HG02973 (cell line): ENCODE measurements around the gene SYT13.

Experiments used
- ATAC-seq: cut with Tn5 transposase; IDR thresholded peaks from one replicate; pipeline ENCODE4 v1.9.1; 2021; ENCODE audit warnings: moderate library complexity; ENCODE audit not compliant: unreplicated experiment

SYT13 gene, protein sequence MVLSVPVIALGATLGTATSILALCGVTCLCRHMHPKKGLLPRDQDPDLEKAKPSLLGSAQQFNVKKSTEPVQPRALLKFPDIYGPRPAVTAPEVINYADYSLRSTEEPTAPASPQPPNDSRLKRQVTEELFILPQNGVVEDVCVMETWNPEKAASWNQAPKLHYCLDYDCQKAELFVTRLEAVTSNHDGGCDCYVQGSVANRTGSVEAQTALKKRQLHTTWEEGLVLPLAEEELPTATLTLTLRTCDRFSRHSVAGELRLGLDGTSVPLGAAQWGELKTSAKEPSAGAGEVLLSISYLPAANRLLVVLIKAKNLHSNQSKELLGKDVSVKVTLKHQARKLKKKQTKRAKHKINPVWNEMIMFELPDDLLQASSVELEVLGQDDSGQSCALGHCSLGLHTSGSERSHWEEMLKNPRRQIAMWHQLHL

DNA sequence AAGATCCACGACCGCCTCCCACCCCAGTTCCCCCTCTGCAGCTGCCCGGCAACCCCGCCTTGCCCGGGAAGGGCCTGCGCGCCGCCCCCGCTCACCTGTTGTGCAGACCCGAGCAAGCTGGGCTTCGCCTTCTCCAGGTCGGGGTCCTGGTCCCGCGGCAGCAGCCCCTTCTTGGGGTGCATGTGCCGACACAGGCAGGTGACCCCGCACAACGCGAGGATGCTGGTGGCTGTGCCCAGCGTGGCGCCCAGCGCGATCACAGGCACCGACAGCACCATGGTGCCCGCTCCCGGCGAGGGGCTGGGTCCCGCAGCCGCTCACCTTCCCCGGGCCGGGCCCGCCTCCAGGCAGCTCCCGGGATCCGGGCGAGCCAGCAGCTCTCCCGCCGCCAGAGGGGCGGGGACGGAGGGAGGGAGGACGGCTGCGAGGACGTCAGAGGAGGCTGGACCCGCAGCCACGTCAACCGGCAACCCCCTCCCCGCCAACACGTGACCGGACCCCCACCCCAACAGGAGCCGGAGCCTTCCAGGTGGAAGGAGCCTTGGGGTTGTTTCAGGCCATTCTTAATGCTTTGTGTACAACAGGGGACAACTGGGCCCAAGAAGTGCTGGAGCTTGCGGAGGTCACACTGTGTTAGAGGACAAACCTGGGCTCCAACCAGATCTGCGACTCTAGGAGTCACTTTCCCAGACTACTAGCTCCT is at the start of gene SYT13:
Gene SYT13 (minus strand): TSS at position 412 of the 703 bp plus-strand sequence. CDS start 134 bp downstream, at position 278.
- ATAC-seq, result no peak

- no peak for ATAC-seq
Measured at GRCh38 chr11:45335434-45335833, 49.3 kb upstream of the SYT13 start.

DNA sequence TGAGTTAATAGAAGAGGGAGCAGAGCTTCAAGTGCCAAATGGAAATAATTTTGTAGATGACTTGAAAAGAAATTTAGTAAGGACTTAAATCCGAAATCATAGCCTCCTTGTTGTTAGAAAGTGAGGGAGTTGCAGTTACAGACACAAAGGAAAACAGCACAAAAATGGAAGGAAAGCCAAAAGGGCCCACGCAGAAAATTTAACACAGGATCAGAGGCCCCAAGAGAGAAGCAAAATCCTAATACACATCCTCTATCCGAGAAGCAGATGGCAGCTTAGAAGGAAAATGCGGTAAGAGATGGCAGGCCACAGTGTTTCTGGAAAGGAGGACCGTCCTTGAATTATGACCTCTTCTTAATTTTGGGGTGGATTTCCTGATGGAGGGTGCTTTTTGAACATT is 48.7 kb upstream of the SYT13 start:
- no peak for ATAC-seq

DNA sequence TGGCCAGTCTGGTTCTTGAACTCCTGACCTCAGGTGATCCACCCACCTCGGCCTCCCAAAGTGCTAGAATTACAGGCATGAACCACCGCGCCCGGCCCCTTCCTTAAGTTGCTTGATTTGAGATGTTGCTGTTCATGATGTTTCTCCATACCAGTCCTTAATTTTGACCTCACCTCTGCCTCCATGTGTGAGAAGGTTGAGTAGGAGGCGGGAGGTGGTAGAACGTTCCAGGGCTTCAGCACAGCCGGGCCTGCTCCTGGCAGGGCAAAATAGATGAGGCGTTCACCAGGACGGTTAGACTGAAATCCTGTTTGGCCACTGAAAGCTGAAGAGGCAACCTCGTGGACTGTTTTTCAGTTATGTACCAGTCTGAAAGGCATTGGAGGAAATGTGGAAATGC is 48.3 kb upstream of the SYT13 start:
- no peak for ATAC-seq

DNA sequence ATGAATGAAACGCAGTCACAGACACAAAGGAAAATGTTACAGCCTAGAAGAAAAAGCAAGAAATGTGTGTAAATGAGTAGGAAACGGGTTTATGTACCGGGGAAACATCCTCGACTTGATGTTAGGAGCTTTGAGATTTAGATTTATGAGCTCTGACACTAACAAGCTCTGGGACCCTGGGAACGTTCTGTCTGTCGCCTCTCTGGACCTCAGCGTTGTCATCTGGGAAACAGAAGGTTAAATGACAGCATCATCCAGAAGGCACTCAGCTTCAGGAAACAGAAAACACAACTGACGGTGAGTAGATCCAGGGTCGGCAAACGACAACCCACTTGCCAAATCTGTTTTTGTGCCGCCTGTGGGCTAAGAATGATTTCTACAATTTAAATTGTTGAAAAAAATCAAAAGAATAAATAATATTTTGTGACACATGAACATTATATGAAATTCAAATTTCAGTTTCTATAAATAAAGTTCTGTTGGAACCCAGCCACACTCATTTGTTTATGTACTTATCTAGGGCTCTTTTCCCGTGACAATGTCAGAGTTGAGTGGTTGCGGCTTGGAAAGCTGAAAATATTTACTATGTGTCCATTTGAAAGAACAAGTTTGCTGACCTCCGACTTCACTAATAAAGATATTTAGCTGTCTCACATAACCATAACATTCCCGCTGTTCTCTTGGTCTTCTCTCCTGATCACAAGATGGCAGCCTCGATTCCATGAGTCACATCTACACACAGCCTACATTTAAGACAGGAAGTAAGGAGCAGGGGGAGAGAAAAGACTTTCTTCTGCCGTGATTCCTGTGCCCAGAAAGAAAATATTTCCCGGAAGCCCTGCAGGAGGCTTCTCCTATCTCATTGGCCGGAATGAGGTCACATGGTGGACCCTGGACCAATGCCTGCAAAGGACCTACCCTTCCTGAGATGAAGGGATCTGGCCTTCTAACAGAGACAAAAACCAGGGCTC is 47.1 kb upstream of the SYT13 start:
- ATAC-seq, result no peak

- ATAC-seq, result no peak
Measured at GRCh38 chr11:45332276-45332934, 46.3 kb upstream of the SYT13 start.

DNA sequence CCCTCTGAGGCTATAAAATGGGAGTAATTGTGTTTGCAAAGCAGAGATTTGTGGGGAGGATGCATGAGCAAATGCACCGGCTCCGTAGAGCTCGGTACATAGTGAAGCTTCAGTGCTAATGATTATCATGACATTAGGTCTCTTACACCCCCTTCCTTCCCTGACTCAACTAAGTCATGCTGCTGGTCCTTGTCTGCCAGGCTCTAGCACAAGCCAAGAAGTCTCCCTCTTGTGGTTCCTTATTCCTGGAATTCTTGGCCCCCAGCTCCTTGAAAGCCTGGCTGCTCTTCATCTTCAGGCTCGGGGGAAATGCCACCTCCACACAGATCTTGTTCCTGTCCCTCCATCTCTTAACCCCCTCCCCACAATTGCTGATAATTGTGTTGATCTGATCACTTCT is 45.7 kb upstream of the SYT13 start:
- no peak for ATAC-seq

DNA sequence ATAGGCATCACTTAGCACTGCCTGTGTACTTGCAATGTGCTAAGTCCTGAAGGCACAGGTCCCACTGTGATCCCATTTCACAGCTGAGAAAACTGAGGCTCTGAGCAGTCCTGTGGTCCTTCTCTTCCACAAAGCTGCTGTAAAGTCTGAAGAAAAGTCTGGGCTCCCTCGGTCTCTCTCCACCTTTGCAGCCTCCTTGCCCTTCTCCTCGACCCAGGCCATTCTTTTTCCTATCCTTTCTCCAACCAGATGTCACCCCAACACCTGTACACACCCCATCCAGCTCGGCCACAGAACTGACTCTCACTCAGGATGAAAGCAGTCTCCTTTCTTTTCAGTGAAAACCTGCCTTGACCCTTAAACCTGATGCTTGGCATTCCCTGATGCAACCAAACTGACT is 42.6 kb upstream of the SYT13 start:
- no peak for ATAC-seq

DNA sequence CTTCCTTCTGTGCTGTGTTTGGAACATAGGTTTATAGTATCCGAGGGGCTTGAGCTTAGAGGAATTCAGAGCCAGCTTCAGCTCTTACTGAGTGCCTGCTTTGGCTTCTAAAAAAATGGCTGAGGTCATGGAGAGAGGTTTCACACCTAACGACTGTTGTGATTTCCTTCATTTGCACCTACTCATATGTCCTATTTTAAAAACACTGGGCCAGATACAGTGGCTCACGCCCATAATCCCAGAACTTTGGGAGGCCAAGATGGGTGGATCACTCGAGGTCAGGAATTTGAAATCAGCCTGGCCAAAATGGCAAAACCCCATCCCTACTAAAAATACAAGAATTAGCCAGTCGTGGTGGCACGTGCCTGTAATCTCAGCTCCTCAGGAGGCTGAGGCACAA is 38.3 kb upstream of the SYT13 start:
- ATAC-seq, result no peak

DNA sequence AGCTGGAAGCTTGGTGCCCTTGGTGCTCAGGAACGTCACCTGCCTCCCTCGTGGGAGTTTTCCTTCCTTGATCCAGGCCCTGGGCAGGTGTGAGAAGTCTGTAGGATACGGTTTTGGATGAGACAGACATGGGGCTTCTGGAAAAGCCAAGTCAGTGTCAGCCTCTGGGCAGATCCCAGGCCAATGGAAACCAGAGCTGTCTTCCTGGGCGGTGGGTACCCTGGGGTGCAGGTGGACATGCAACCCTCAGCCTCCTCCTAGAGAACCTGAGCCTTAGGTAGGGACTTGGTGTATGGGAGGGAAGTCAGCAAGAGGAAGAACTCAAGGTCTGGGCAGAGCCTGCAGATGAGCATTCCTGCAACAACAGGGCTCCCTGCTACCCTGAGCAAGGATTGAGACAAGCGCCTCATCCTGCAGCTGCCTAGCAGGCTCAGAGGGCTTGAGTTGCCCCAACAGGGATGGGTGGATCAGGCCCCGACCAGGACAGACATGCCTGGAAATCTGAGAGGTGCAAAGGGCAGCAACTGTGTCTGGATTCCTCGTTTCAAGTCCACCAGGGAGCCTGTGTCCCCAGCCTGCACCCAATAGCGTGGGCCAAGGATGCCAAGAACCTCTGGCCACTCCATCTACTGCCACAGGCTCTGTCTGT is 37.6 kb upstream of the SYT13 start:
- no peak for ATAC-seq

- ATAC-seq, result no peak
Measured at GRCh38 chr11:45322891-45323600, 36.9 kb upstream of the SYT13 start.

- ATAC-seq, result no peak
Measured at GRCh38 chr11:45322111-45322705, 36.1 kb upstream of the SYT13 start.

- no peak for ATAC-seq
Measured at GRCh38 chr11:45321669-45322068, 35.5 kb upstream of the SYT13 start.

GRCh38 chr11:45321031-45321595 is 35.0 kb upstream of the SYT13 start:
- no peak for ATAC-seq

DNA sequence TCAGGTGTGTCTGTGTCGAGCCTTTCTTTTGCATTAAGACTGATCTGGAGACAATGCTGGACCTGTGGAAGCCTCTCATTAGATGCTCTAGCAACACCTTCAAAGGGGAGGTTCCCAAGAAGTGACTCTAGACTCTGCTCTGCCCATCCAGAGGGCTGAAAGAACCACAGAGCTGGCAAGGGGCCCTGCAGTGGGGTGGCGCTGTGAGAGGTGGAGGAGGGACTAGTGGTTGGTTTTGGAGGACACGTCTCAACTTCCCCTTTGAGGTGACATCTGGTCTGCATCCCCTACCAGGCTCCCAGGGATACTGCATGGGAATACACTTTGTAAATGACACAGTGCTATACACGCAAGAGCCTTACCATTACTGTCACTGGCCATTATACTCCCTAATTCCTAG is 34.2 kb upstream of the SYT13 start:
- no peak for ATAC-seq

- ATAC-seq, result no peak
Measured at GRCh38 chr11:45319077-45319476, 32.9 kb upstream of the SYT13 start.

- no peak for ATAC-seq
Measured at GRCh38 chr11:45318516-45318915, 32.4 kb upstream of the SYT13 start.

DNA sequence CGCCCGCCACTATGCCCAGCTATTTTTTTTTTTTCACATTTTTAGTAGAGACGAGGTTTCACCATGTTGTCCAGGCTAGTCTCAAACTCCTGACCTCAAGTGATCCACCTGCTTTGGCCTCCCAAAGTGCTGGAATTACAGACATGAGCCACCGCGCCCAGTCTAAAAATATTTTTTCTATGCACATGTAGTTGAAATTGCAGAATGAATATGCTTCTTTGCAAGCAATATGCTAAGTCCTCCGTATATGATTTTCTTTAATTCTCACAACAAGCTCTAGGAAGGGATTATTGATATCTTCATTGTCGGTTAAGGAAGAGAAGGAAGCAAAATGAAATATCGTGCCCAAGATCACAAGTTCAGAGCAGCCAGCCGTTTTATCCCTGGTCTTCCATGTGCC is 30.1 kb upstream of the SYT13 start:
- ATAC-seq, result no peak

DNA sequence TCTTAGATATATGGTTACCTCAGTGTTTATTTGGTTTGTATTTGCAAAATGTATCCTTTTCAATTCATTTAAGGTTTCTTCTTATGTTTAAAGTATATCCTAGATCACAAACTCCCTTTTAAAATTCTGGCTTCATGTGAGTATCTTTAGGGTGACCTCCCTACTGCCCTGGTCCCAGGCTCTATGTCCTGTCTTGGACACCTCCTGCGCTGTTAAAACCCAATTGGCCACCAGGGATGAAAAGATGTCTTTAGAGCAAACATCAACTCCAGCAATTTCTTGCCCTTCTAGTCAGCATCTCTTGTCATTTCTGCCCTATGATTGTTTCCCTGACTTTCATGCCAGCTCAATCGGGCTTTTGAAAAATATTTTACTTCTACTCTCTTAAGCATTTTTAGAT is 28.8 kb upstream of the SYT13 start:
- no peak for ATAC-seq
